HG02610 (cell line): ENCODE measurements around the gene NPHS1.
"Not testable (repeated sequence)": the region's sequence is repeated elsewhere in the genome, so short reads cannot be mapped to it uniquely, and the experiment has no call there.

Source experiments
- ATAC-seq: cut with Tn5 transposase; IDR thresholded peaks from one replicate; pipeline ENCODE4 v1.9.1; 2021; ENCODE audit warnings: mild to moderate bottlenecking, moderate library complexity; ENCODE audit not compliant: unreplicated experiment

Gene NPHS1

GRCh38 chr19:35816262-35816661, 36.0 kb downstream of the NPHS1 start:
- no peak for ATAC-seq

- no peak for ATAC-seq
These were observed 39.0 kb downstream of the NPHS1 start for GRCh38 chr19:35813043-35813890.

DNA sequence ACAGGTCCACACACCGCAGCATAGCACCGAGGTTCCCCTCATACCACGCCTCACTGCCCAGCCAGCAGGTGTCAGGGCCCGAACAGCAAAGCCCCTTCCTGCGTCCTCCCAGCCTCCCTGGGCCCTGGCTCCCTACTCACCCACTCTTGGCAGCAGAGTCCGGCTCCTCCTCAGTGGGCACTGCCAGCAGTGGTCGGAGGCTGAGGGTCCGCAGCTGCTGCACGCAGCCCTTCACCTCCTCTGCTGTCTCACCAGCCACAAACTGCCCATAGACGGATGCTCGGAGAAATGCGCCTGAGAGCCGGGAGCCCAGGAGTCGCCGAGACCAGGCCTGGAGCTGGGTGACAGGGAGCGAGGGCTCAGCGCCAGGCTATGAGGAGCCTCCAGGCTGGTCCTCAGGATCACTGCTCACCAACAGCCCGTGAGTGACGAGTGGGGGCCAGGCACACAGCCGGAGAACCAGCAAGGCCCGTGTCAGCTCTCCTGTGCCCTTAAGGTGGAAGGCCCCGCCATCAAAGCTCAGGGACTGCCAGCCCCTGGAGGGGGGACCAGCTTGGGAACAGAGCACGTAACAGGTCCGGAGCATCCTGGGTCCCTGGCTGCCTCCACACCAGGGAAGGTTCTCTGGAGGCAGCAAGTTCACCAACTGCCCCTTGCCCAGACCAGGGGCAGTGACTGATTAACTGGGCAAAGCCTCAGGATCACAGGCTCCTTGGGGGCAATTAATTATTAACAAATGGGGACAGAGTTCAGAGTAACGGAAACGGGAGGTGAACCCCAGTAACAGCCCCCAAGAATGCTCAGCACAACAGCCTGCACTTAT, 39.9 kb downstream of the NPHS1 start, which contains the start of gene PRODH2:
TSS of gene PRODH2 (minus strand) at position 626 of the 823 bp plus-strand sequence. CDS start at position 586, 40 bp downstream.
- no peak for ATAC-seq

DNA sequence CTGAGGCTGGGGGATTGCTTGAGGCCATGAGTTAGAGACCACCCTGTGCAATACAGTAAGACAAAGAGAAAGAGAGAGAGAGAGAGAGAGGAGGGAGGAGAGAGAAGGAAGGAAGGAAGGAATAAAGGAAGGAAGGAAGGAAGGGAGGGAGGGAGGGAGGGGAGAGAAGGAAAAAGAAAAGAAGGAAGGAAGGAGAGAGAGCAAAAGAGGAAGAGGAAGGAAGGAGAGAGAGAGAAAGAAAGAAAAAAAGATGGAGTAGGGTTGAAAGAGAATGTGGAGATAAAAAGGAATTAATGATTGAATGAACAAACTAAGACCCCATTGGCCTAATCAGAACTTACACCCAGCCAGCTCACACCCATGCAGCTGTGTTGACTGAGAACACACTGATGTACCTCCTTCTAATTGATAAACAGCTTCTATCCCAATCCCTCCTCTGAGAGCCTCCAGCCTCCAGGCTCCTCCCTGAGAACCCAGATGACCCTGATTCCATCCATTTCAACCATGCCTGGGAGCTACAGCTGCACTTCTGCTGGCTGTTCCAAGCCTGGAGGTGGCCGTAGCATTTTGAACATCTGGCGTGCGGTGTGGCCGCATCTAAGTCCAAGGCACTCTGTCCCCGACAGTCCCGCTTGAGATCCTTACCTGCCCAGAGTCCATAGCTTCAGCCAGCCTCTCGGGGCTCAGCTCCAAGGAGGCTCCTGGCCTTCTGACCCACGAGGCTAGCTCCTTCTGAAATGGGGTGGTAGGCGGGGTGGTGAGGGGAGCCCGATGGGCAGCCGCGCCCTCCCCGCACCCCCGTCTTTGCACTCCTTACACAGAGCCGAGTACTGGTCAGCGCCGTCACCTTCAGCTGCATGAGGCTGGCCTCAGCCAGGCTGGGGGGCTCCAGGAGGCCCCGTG, 40.7 kb downstream of the NPHS1 start:
- ATAC-seq: no peak

- no peak for ATAC-seq
These were observed 44.7 kb downstream of the NPHS1 start for GRCh38 chr19:35807633-35808032.

- ATAC-seq: no peak
These were observed 45.7 kb downstream of the NPHS1 start for GRCh38 chr19:35806597-35806996.

DNA sequence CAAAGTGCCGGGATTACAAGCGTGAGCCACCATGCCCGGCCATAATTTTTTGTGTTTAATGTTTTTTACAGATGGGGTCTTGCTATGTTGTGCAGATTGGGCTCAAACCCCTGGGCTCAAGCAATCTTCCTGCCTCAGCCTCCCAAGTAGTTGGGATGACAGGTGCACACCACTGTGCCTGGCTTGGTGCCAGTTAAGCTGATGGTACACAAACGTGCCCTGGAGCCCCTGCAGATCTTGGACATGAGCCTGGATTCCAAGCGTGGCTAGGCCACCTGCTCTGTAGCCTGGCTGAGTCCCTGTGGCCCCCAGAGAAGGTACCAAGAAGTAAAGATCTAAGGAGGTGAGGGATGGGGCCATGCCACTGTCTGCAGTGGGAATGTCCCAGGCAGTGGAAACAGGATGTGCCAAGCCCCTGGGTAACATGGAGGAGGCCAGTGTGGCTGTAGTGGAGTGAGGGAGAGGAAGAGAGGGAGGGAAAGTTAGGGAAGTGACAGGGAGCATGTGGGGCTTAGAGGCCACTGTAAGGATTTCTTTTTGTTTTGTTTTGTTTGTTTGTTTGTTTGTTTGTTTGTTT, 46.7 kb downstream of the NPHS1 start:
- no peak for ATAC-seq

GRCh38 chr19:35801828-35802227, 50.5 kb downstream of the NPHS1 start:
- ATAC-seq: no peak

GRCh38 chr19:35797663-35798062, 54.6 kb downstream of the NPHS1 start:
- no peak for ATAC-seq

DNA sequence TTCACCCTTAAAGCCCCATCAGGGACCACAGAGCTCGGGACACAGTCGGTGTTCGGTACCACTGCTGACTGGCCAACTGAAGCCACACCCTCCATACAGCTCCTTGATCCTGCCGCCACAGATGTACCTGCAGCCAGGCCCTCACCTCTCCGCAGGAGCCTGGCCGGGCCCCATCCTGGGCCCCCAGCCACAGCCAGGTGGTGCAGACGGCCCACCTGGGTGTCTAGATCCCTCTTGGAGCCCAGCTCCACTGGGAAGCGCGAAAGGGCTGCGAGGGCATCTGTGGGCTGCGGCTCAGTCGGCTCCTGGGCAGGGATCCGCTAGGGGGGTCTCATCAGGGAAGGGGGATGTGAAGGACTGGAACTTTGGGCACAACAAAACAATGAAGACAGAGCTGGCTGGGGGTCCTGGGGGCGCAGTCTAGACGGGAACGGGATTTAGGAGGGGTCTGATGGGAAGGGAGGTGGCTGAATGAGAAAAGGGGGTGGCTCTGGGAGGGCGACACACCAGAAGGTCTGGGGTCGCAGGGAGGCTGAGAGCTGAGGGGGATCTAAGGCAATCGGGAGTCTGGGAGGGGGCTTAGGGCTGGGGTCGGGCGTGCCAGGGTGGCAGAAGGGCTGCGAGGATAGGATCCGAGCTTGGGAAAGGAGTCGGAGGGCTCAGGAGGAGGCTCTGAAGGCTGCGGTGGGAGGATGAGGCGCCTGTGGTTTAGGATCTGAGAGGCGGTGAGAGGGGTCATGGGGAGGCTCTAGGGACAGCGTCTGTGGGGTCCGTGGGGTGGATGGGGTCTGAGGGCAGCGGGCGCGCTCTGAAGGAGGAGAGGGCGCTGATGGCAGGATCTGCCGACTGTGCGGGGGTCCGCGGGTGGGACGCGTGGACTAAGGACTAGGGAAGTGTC, 55.4 kb downstream of the NPHS1 start:
- no peak for ATAC-seq

- not testable (repeated sequence) for ATAC-seq
These were observed 56.7 kb downstream of the NPHS1 start for GRCh38 chr19:35795564-35795963.

DNA sequence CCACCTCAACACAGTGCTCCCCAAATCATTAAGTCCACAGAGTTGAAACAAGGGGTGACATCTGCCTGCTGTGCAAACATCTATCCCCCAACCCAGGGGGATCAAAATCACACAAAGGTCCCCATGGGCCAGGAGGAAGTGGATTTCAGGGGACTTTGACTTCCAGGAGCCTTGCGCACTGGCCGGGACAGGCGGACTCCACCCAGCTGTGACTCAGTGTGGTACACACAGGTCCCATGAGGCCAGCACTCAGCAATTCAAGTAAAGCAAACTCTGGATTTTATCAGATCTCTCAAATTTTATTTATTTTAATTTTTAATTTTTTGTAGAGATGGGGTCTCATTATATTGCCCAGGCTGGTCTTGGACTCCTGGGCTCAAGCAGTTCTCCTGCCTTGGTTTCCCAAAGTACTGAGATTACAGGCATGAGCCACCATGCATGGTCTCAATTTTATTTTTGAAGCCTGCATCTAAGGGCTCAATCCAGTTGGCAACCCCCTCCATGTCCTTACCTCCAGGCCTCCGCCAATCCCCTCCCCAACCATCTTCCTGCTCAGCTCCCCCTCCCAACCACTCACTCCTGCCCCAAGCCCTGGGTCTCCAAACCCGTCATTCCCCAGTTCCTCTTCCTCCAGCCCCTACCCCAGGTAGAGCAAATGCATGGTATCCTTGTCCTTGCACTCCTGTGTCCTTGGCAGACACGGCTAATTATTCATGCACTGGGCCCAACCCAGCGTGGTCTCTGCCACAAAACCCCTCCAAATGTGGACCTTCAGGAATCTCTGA, 58.7 kb downstream of the NPHS1 start:
- ATAC-seq: no peak

DNA sequence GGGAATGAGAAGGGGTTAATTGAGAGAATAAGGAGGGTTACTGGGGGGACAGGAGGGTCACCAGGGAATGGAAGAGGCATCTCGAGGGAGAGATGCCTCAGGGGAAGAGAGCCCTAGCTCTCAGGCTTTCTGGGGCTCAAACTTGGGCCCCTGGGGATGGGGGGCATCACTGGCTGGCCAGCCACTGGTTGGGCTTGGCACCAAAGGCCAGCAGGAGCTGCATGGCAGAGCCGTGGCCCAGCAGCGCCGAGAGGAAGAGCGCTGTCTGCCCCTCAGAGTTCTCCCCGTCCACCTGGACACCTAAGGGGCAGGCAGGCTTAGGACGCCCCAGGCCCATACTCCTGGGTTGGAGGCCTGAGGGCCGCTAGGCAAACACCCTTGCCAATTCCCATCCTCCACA, 59.4 kb downstream of the NPHS1 start:
- ATAC-seq: no peak

- no peak for ATAC-seq
These were observed 60.0 kb downstream of the NPHS1 start for GRCh38 chr19:35792312-35792711.

DNA sequence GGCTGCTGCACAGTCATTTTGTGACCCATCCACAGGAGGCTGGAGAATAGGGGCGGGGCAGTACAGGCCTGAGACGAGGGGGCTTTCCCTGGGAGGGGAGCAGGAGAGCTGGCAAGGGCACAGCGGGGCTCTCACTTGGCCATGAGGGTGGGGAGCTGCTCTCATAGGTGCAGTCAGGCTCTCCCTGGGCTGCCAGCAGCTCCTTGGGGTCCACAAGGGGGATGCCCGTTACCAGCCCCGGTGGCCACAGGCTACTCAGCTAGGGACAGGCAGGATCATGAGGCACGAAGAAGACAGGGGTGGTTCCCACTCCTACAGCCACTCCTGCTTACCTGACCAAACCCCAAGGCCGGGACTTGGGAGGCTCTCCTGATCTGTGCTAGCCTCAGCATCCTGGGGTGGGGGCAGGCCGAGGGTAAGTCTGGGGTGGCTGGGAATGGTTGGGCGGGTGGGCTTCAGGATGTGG, 60.5 kb downstream of the NPHS1 start:
- ATAC-seq: no peak

DNA sequence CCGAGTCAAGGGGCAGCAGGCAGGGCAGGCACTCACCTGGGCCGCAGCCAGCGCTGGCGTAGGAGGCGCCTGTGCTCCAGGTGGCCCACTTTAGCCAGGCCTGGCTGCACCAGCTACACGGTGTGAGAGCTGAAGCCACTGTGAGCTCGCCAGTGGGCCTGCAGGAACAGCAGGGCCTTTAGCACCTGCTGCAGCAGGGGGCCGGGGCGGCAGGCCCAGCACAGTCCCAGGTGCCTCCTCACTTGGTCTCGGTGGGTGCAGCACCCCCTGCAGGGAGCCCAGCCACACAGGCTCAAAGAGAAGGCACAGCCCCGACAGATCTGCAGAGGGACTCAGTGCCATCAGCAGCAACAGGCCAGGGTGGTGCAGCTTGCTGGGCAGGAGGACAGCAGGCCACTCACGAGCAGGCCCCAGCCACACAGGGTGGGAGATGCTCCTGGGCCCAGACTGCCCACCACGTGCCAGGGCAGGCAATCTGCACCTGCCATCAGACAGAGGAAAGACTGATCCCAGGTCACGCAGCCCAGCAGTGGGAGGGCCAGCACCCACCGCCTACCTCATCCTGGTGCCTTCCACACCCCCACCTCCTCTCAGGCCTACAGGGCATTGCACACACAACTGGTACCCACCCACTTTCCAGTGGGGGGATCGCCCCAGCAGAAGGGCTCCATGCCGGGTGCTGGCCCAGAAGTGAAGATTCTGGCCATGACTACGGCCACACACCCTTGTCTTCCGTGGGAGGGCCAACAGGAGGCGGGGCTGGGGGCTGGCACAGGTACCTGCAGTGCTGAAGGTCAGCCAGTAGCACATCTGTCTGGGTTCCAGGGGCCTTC, 61.1 kb downstream of the NPHS1 start:
- ATAC-seq: no peak
